NCI-H460 (cell line): ENCODE measurements around the gene AMELY. TPM values are rescaled to one million over a fixed set of nuclear protein-coding genes. Genes with fewer than 3 reads are reported as not detected.

ENCODE experiments used
- total RNA-seq: library from RNA; depleted of rRNA; stranded (reverse); fragments of >200 nt; shearing (Covaris generic); gene quantifications from 2 replicates; pipeline ENCODE4 v1.2.3, GENCODE V29; 2014; rRNA removed

The AMELY gene
- total RNA-seq, 1 experiment from 2014 or later = not detected

Other genes with a start within 250 kb of the AMELY start
- 1.8 and 1.9 TPM in 2 replicates for gene TBL1Y, start 1.1 kb downstream of the AMELY start, total RNA-seq